Left cardiac atrium (tissue), 4 donors: Measurements from ENCODE around the gene MSI2. TPM values are rescaled to one million over a fixed set of nuclear protein-coding genes. Genes with fewer than 3 reads are reported as not detected.

ENCODE experiments used
- ATAC-seq, 2 donors: fragments of 200-7000 bp; cut with Tn5 transposase; one replicate each; pipeline ENCODE4 v1.9.1; 2020; ENCODE audit warnings: mild to moderate bottlenecking in 2 of 2, moderate library complexity in 2 of 2
- DNase-seq: peaks from one replicate; pipeline ENCODE4 v3.0.0-alpha.2; 2020
- intact Hi-C, 2 donors: fragments of 100-400 bp; cut with DNase I; formaldehyde crosslinking; loops; one replicate each; pipeline versions ENCODE4 v1.14.1 to v1.15.1; 2022 to 2023
- total RNA-seq, 2 donors: library from RNA; stranded (reverse); fragmentation: NEBNext Ultra II Directional; extraction: Animal tissue kit (Norgen Biotek cat#: 25700); gene quantifications; one replicate each; pipeline ENCODE4 v1.2.1, GENCODE V29; 2021
- donor health status: DM: no; HTN: yes; CAD: no.
- donor health status: DM: no; HTN: yes; CAD: no; lungs with severe emphysema.
- donor health status: DM: yes; HTN: yes; CAD: no.
- donor health status: Dilated cardiomyopathy.

The MSI2 gene
- total RNA-seq, 2 donors from 2014 or later: 84.1 to 95.5 TPM

GRCh38 chr17:57262557-57262956 is 6.2 kb downstream of the MSI2 start:
- intact Hi-C loops: no loop called here
- no peak for ATAC-seq

GRCh38 chr17:57264250-57264649 is 7.9 kb downstream of the MSI2 start:
- DNase-seq (no peak), ATAC-seq (no peak)
- intact Hi-C loops: no loop called here

More at GRCh38 chr17:57262557-57262956, 6.2 kb downstream of the MSI2 start:
- DNase-seq: no peak

DNA sequence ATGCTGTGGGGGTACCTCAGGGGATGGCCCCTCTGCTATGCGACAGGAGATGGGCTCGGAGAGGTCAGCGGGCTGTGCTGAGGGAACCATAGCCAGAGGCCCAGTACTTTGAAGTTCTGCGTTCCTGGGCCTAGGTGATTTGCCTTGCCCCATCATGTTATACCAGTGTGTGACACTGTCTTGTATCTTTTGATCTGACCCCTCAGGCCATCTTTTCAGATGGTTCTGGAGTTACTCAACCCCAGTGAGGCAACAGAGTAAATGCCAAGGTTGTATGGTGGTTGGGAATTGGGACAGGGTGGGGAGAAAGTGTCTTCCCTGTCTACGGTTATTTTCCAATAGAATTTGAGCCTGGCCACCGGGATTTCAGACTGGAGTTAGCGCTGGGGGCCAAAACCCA is 8.5 kb downstream of the MSI2 start:
- DNase-seq: no peak
- no peak for ATAC-seq
- intact Hi-C loops: no loop called here

- ATAC-seq (no peak), DNase-seq (no peak)
- intact Hi-C loops: no loop called here
Measured at GRCh38 chr17:57266902-57267311, 10.6 kb downstream of the MSI2 start.

DNA sequence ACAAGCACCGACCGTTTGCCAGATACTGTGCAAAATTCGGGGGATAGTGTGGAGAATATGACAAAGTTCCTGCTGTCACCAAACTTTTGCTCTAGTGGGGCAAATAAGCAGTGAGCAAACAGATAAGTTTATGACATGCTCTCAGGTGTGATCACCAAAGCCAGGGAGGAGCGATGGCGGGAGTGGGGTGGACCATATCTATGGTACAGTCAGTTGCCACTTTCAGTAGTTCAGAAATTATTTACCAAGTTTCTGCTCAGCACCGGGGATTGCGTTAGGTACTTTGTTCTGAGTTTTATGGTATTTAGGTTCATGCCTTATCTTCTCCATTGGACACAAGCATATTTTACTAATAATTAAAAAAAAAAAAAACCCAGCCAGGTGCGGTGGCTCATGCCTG is 11.9 kb downstream of the MSI2 start:
- no peak for ATAC-seq
- intact Hi-C loops: no loop called here
- DNase-seq: no peak

GRCh38 chr17:57269052-57269451 is 12.7 kb downstream of the MSI2 start:
- ATAC-seq: no peak
- intact Hi-C loops: no loop called here
- DNase-seq: no peak

- ATAC-seq (no peak), DNase-seq (no peak)
- intact Hi-C loops: no loop called here
Measured at GRCh38 chr17:57269598-57270255, 13.4 kb downstream of the MSI2 start.

- ATAC-seq: peak; percentile 27 to 34
- intact Hi-C loops: no loop called here
- no peak for DNase-seq
Measured at GRCh38 chr17:57270801-57271245, 14.5 kb downstream of the MSI2 start.

DNA sequence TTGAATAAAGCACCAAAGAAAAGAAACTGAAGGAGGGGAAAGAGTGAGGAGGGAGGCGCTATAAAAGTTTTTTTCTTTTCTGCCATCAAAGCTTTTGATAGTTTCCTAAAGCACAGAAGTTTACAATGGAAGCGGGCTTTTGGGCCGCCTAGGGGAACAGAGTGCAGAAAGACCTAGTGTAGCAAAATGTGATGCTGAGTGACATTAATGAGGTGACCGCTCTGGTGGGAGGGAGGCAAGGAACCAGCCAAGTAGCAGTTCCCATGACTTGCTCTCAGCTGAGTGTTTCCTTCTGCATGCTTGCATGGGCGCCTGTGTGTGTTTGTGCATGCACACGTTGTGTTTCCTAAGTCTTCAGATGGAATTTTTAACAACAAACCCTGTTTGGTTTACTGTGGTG is 15.5 kb downstream of the MSI2 start:
- no peak for ATAC-seq
- no peak for DNase-seq
- intact Hi-C loops: no loop called here

DNA sequence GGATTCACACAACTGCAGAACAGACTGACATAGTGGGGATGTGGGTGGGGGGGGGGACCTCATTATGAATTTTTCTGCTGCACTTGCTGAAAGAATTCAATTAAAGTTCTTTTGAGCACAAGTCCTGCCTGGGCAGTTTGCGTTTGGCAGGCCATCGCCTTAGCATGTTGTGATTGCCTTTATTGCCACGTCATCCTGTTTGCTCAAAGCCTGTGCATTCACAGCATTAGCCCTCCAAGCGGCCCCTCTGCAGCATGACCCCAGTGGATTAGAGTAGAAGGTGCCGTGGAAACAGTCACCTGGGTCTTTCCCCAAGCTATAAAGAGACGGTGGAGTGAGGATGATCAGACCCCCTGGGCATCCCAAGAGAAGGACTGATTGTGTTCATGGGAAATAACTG is 17.2 kb downstream of the MSI2 start:
- ATAC-seq: no peak
- intact Hi-C loops: no loop called here
- DNase-seq: no peak

GRCh38 chr17:57274162-57274561 is 17.8 kb downstream of the MSI2 start:
- ATAC-seq (no peak), DNase-seq (no peak)
- intact Hi-C loops: no loop called here

- no peak for ATAC-seq
- intact Hi-C loops: no loop called here
- DNase-seq: no peak
Measured at GRCh38 chr17:57275071-57275764, 18.9 kb downstream of the MSI2 start.

GRCh38 chr17:57276621-57277020 is 20.3 kb downstream of the MSI2 start:
- ATAC-seq: no peak
- intact Hi-C loops: no loop called here
- DNase-seq: no peak

- intact Hi-C loops: no loop called here
- DNase-seq (no peak), ATAC-seq (no peak)
Measured at GRCh38 chr17:57277923-57278604, 21.7 kb downstream of the MSI2 start.

DNA sequence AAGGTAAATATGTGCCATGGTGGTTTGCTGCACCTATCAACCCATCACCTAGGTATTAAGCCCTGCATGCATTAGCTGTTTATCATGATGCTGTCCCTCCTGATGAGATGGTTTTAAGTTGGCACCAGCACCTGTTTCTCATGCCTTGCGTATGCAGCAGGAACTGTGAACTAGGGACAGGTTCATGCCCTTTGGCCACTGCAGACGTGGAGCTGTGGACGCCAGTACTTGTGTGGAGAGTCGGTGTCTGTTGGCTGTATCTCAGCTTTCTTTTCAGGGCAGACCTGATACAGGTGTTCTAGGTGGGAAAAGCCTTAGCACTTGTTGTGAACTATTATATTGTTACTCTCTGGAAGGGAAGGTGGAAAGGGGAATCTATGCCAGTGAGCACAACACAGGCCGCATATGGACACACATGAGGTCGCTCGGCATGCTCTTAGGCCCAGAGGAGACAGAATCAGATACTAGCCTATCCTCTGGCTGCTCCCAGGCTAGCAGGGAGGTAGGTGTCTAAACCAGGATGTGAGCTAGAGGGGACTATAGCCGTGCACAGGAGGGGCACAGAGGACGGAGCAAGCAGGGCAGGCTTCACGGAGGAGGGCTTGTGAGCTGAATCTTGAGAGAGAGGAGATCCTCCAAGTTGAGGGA is 22.5 kb downstream of the MSI2 start:
- intact Hi-C loops: no loop called here

DNA sequence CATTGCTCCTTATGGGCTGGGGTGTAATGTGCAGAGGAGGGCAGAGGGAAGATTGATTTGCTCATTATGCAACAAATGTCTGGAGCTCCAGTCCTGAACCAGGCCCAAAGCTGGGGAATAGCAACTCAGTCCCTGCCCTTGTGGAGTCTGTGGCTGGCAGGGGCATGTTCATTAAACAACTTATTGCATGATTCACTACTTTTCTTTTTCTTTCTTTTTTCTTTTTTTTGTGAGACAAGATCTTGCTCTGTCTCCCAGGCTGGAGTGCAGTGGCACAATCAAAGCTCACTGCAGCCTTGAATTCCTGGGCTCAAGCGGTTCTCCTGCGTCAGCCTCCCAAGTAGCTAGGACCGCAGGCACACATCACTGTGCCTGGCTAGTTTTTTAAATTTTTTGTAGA is 23.1 kb downstream of the MSI2 start:
- no peak for ATAC-seq
- DNase-seq: no peak
- intact Hi-C loops: no loop called here

More for the DNA sequence above, 22.5 kb downstream of the MSI2 start:
- DNase-seq: no peak
- ATAC-seq: no peak

DNA sequence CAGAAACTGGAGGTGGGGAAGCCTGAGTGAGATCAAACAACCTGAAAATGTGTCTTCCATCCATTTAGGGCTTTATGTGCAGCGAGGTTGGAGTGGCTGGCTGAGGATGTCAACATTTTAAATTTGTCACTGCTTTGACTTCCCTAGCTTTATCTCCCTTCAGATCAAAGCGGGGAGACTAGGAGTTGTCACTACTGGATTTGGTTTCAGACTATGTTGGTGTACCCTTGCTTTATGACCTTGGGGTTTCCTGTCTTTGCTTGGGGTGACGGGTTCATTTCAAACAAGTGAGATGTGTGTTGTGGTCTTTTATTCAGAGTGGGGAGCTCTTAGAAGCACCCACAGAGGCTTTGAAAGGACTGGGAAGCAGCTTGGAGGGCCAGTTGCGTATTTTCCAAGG is 25.6 kb downstream of the MSI2 start:
- ATAC-seq: no peak
- no peak for DNase-seq
- intact Hi-C loops: no loop called here

GRCh38 chr17:57282296-57282695 is 26.0 kb downstream of the MSI2 start:
- peak in 1 of 2 donors; percentile 36 for ATAC-seq
- no peak for DNase-seq
- intact Hi-C loops: no loop called here

DNA sequence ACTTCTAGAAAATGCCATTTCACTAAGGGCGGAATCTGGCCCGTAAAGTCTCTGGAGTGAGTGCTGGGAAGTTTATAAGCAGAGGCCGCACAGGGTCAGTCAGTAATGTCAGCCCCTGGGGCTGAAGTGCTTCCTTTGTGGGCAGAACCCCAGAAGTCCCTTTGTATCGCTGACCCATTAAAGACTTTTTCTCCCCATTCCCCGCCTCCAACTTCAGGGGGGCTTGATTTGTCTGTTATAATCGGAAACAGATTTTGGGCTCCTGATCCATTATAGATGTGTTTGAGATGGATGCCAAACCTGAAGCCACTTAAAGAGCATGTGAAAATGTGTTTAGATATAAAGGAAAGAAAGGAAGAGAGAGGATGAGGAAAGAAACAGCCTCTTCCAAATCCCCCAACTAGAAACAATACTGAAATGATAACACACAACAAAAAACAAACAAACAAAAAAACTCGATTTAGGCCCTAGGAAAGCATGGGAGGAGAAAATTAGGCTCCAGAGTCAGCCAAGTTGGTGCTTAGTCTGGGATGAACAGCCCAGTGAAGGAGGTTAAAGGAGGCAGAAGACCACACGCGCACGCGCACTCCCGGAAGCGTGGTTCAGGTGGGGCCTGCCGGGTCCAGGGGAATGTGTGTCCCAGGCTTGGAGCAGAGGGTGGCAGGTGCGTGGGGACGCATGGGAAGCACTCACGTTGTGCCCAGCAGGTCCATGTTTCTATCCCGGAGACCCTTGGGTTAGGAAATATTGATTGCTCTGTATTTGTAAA is 27.1 kb downstream of the MSI2 start:
- ATAC-seq: no peak
- no peak for DNase-seq
- intact Hi-C loops: no loop called here
